ENCODE results near the gene MUC4.
"Not testable (repeated sequence)": the region's sequence is repeated elsewhere in the genome, so short reads cannot be mapped to it uniquely, and the experiment has no call there.

MUC4 gene

DNA sequence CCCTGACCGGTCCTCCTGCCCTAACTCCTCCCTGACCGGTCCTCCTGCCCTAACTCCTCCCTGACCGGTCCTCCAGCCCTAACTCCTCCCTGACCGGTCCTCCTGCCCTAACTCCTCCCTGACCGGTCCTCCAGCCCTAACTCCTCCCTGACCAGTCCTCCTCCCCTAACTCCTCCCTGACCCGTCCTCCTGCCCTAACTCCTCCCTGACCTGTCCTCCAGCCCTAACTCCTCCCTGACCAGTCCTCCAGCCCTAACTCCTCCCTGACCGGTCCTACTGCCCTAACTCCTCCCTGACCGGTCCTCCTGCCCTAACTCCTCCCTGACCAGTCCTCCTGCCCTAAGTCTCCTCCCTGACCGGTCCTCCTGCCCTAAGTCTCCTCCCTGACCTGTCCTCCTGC lies 98.6 kb downstream of the MUC4 start:
- DNase-seq, result not testable (repeated sequence)

DNA sequence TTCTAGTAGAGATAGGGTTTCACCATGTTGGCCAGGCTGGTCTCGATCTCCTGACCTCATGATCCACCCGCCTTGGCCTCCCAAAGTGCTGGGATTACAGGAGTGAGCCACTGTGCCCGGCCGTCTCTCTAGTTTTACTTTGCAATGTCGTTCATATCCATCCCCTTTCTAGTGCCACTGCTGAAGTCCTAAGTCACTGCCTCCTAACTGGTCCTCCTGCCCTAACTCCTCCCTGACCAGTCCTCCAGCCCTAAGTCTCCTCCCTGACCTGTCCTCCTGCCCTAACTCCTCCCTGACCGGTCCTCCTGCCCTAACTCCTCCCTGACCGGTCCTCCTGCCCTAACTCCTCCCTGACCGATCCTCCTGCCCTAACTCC lies 99.2 kb downstream of the MUC4 start:
- DNase-seq, result not testable (repeated sequence)

DNA sequence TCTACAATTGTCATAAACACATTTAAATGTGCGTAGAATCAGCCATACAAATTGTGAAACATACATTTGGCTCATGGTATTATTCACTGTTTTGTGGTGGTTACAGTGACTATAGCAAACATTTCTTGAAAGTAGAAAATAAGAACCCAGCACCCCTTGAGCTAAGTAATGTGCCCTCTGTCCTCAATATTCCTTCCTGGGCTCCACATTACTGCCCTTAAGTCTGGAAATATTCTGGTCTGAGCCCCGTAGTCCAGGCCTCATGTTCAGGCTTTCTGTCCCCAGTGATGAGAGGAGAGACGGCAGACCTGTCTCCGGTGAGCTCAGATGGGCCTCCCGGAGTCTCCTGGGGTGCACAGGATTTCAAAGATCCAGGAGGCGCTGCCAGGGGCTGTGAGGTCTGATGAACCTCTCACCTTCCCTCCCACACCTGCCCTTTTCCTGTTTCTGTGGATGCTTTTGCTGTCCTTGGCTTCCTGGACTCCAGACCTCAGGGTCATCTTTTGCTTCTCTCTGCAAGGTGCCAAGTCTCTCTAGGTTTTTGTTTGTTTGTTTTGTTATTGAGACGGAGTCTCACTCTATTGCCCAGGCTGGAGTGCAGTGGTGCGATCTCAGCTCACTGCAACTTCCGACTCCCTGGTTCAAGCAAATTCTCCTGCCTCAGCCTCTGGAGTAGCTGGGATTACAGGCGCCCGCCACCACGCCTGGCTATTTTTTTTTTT lies 99.8 kb downstream of the MUC4 start:
- DNase-seq, result no peak

DNA sequence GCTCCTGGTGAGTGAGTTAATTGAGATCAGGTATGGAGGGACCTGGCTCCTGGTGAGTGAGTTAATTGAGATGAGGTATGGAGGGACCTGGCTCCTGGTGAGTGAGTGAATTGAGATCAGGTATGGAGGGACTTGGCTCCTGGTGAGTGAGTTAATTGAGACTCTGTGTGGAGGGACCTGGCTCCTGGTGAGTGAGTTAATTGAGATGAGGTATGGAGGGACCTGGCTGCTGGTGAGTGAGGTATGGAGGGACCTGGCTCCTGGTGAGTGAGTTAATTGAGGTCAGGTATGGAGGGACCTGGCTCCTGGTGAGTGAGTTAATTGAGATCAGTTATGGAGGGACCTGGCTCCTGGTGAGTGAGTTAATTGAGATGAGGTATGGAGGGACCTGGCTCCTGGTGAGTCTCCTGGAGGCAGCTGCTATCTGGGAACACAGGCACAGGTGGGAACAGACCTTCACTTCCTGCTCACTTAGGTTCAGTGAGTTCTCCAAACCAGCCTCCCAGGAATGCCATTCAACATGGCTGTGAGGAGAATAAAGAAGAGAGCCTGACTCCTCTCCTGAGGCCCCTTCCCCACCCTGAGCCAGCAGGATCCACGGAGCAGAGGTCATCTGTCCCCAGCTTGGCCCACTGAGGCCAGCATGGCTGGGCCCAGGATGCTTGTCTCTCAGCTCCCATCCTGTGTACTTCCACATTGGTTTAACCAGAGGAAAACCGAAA lies 100.5 kb downstream of the MUC4 start:
- not testable (repeated sequence) for DNase-seq

DNA sequence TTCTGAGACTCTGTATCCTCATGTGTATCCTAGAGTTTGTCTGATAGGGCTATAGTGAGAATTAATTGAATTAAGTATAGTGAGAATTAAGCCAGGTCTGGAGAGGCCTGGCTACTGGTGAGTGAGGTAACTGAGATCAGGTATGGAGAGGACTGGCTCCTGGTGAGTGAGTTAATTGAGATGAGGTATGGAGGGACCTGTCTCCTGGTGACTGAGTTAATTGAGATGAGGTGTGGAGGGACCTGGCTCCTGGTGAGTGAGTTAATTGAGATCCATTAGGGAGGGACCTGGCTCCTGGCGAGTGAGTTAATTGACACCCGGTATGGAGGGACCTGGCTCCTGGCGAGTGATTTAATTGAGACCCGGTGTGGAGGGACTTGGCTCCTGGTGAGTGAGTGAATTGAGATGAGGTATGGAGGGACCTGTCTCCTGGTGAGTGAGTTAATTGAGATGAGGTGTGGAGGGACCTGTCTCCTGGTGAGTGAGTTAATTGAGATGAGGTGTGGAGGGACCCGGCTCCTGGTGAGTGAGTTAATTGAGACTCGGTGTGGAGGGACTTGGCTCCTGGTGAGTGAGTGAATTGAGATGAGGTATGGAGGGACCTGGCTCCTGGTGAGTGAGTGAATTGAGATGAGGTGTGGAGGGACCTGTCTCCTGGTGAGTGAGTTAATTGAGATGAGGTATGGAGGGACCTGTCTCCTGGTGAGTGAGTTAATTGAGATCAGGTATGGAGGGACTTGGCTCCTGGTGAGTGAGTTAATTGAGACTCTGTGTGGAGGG lies 101.4 kb downstream of the MUC4 start:
- DNase-seq, result not testable (repeated sequence)

DNA sequence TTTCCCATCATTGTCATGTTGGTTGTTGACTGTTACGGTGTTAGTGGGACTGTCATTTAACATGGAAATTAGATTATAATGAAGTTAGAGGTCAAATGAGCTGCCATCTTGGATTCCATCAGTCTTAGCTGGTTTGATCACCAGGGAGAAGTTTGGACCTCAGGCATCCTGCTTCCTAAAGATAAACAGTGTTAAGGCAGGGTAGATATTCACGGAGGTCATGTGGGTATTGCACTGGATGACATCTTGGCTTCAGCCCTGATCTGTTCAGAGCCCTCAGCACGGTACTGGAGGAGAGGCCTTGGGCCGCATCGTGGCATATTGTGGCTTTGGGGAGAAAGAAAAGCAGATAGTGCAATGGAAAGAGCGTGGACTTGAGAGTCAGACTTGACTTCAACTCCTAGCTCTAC lies 102.0 kb downstream of the MUC4 start:
- DNase-seq, result no peak

DNA sequence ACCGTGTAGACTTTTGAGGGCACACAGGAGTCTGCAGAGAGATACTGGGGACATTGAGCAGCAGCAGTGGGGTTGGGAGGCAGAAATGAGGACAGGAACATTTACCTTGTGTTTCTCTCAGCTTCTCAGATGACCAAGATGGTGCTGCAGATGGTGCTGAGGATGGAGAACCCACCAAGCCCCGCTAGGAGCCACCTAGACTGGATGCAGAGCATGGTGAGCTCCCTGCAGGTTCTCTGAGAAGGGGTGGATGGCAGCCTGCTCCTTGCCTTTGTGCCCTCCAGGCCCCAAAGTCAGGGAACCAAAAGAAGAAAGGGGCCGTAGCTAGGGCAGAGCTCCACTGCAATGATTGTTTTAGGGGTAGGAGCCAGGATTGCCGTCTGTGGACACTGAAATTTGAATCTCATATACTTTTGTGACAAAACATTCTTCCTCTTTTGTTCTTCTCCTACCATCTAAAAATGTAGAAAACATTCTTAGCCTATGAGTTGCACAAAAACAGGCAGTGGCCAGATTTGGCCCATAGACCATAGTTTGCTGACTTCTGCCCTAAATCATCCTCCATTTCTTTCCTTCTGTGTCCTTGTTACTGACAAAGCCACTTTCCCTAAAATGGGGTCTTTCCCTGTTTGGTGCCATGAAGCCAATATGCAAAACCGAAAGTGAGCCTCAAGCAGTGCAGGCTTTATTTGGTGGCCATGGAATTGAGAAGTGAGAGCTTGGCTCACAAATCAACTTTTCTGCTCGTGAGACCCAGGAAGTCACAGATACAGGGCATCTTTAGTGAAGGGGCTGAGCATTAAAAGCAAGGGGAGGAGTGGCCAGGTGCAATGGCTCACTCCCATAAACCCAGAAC lies 102.9 kb downstream of the MUC4 start:
- no peak for DNase-seq

DNA sequence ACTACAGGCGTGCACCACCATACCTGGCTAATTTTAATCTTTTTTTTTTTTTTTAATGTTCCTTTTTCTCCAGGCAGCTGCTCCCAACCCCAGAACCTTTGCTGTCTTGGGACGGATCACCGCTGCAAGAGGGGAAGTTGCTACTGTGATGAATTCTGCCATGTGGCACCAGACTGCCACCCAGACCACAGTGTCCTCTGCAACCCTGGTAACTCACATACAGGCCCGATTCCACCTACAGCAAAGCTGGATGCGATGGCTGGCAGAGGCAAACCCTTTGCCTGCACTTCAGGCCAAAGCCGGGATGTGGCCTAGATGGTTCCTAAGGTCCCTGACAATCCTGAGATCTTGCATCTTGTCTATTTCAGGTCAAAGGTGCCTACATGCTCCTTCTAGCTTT lies 103.7 kb downstream of the MUC4 start:
- DNase-seq, result no peak

DNA sequence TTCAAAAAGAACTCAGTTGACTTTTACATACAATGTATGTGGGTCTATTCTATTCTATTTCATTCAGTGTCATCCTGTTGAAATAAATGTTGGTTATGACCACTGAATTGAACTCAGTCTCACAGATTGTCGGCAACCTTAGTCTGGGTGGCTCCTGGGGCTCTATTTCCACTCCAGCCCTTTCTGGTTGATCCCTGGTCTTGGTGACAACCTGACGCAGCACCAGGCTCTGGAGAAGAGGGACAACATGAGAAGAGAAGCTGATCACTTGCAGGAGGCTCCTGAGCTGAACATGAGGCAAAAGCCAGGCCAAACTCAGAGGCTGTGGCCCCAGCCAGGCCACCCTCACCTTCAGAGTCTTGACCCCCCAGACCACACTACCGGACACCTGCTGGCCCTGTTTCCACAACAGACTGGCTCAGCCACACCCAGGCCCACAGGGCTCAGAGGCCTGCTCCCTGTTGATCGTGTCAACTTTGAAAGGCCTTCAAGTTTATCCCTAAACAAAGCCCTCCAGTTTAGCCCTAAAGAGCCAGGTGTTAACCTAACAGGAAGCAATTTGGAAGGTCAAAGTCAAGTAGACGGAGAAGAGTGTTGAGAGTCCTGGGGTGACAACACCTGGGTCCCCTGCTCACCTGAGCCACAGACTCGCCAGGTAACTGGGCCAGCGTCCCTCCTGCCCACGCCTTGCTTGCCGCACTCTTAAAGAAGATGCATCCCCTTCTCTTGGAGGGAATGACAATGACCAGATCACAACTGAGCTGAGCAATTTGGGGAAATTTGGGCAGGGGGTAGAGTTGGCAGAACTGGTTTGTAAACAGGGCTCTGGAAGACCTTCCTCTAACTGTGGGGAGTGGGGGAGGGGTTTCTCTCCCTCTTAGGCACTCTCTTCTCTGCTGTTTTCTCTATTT lies 106.4 kb downstream of the MUC4 start:
- no peak for DNase-seq

DNA sequence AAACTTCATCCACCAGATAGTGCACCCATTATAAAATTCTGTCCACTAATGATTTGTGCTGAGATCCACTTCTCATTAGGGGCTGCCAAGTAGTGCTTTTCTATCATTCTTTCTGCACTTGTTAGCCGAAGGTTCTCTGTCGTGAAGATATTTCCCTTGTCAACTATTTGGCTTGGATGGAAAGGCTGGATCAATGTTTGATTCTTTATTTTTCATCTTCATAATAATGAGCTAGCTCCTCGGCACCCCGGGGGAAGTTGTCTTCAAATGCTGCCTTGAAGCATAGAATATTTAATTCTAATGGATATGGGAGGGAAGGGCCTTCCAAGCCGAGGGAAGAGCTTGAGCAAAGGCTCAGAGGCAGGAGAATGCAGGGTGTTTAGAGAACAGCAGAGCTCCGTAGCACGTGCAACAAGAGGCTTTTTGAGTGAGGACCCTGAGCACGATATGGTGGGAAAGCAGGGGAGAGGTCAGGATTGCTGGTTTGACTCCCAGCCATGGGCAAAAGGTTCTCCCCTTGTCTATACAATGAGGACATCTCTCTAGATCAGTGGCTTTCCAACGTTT lies 107.2 kb downstream of the MUC4 start:
- no peak for DNase-seq

DNA sequence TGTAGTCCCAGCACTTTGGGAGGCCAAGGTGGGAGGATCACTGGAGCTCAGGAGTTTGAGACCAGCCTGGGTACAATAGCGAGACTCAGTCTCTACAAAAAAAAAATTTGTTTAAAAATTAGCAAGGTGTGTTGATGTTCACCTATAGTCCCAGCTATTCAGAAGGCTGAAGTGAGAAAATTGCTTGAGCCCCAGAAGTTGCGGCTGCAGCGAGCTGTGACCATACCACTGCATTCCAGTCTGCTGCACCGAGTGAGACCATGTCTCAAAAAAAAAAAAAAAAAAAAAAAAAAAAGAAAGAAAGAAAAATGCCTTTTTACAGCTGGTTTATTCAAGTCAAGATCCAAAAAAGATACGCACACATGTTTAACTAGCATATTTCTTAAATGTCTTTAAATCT lies 108.0 kb downstream of the MUC4 start:
- no peak for DNase-seq

DNA sequence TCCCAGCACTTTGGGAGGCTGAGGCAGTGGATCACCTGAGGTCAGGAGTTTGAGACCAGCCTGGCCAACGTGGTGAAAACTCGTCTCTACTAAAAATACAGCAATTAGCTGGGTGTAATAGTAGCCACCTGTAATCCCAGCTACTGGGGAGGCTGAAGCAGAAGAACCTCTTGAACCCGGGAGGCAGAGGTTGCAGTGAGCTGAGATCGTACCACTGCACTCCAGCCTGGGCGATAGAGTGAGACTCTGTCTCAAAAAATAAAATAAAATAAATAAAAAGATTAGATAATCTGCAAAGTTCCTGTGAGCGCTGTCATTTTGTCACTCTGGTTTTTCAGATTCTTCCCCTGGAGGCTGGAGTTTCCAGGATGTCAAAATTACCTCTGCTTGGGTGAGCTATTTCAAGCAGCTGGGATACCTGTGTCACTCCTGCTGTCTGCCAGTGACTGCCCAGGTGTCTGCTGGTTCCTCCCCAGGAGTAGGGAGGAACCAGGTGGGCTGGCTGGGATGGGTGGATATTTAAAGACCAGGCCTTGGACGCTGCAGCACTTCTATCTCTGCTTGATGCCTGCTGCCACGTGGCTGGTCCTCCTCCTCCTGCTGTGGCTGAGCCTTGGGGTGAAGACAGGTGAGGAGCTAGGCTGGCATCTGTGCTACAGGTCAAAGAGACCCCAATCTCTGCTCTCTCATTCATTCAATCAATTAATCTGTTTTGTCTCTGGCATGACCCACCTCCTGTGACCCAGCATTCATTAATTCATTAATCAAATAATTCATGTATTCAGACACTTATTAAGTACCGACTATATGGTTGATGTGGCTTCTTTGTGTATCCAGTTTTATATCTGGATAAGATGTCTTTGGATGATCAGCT lies 110.5 kb downstream of the MUC4 start:
- no peak for DNase-seq

DNA sequence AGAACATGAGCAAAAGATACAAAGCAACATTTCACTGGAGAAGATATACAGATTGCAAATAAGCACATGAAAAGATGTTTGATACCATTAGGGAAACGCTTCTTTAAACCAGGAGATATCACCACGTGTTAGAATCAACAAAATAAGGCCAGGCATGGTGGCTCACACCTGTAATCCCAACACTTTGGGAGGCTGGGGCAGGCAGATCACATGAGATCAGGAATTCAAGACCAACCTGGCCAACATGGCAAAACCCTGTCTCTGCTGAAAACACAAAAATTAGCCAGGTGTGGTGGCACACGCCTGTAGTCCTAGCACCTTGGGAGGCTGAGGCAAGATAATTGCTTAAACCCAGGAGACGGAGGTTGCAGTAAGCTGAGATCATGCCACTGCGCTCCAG lies 111.4 kb downstream of the MUC4 start:
- DNase-seq, result no peak

DNA sequence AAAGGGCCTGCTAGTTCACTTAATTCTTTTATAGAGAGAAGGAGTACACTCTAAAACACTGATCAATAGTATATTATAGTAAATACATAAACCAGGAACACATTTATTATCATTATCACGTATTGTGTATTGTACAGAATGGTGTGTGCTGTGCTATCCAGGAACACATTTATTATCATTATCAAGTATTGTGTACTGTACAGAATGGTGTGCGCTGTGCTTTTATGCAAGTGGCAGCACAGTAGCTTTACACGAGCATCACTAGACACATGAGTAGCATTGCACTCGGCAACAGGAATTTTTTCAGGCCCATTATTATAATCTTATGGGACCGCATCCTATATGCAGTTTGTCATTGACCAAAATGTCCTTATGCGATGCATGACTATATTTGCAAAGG lies 111.9 kb downstream of the MUC4 start:
- no peak for DNase-seq

DNA sequence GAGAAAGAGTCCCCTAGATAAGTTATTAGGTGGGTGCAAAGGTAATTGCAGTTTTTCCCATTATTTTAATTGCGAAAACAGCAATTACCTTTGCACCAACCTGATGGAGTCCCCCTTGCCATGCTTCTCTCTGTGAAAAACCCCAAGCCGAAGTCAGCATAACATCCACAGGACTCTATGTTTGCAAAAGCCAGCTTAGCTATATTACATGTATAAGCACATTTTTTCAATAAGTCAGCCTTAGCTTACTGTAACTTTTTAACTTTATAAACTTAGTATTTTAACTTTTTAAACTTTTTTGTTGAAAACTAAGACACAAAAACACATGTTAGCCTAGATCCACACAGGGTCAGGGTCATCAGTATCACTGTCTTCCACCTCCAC lies 112.3 kb downstream of the MUC4 start:
- DNase-seq, result no peak

DNA sequence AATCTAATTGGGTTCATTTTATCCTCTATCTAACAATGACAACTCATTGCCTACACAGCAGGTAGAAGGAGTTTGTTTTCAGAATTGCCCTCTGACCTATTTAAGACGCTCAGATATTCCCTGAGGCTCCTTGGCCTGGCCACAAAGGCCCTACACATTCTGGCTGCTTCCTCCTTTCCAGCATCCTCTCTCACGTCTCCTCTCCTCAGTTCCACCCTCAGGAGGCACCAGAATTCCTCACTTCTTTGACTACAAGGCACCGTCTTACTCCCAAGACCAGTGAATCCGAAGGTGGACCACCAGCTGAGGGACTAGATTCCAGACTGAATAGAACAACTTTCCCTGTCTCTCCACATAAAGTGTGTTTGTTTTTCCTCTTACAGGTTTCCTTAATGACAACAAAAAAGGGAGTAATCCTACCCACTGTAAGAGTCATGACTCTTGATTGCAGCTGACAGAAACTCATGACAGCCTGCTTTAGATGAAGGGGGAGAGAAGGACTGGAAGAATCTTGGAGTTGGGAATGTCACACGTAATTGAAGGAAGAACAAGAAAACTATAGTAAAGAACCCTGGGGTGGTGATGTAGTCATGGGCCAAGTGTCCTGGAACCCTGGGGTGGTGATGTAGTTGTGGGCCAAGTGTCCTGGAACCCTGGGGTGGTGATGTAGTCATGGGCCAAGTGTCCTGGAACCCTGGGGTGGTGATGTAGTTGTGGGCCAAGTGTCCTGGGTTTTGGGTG lies 112.9 kb downstream of the MUC4 start:
- no peak for DNase-seq

DNA sequence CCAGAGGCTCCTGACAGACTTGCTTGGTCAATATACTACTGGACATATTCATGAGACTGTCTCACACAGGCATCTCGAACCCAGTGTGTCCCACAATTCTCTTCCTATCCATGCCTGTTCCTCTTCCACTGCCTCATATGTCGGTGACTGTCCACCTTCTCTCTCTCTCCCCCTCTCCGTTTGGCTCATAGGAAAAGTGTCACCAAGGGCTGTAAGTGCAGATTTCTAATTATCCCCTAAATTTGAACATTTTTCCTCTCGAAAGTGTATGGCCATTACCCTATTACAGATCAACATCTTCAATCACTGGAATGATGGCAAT lies 113.4 kb downstream of the MUC4 start:
- DNase-seq, result no peak

DNA sequence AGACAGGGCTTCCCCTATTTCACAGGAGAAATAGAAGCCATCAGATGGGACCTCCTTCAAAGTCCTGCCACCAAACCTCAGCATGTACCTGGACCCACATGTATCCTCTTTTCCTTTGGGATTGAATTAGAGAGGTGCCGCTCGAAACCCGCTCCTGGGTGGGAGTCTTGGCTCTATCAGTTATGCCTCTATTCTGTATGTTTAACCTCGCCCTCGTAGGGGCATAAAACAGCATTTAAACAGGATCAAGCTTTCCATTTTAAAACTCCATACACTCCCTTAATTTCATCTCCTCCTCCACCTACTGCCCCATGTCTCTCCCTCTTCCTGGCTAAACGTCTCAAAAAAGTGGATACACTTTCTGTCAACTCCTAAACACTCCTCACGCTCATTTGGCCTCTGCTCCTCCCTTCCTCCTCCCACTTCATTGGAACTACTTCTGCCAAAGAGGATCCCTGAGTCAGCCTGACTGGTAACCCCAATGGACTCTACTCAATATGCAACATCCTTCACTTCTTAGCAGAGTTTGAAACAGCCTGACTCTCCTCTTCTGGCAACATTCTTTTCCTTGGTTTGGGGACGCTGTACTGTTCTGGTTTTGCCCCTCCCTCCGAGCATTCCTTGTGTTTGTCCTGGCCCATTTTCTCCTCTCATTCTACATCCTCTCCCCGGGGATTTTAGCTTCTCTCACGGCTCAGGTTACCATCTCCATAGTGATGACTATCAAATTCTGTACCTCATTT lies 114.0 kb downstream of the MUC4 start:
- DNase-seq, result no peak
